Natural killer cell treated with Interleukin-12 subunit alpha and Interleukin-12 subunit beta and Interleukin-15 and Interleukin-18, amount 100 ng/mL, for 72 hours (primary cell): ENCODE results near the gene SOCS6. TPM values are rescaled to one million over a fixed set of nuclear protein-coding genes. Genes with fewer than 3 reads are reported as not detected.

Experiments used
- ATAC-seq, 2 donors: fragments of 150-1000 bp; cut with Tn5 transposase in 1 of 2; sonication (Bioruptor Pico), chemical (Tn5 transposase) in 1 of 2; 2 replicates each; pipeline ENCODE4 v1.10.0; 2021
- DNase-seq: peaks from one replicate; pipeline ENCODE4 v3.0.0; 2022; ENCODE audit warnings: low spot score
- H3K27ac Mint-ChIP-seq, 2 donors: 1 replicate in 1 of 2; 2 replicates in 1 of 2; pipeline ENCODE4 v1.8.0; 2022; ENCODE audit warnings: mixed read lengths in 2 of 2, mild to moderate bottlenecking in 1 of 2, moderate library complexity in 1 of 2
- H3K27me3 Mint-ChIP-seq, 2 donors: 1 replicate in 1 of 2; 2 replicates in 1 of 2; pipeline ENCODE4 v1.8.0; 2022; ENCODE audit warnings: mixed read lengths in 2 of 2
- H3K36me3 Mint-ChIP-seq: one replicate; pipeline ENCODE4 v1.8.0; 2022; ENCODE audit warnings: mixed read lengths
- H3K4me1 Mint-ChIP-seq, 2 donors: 1 replicate in 1 of 2; 2 replicates in 1 of 2; pipeline ENCODE4 v1.8.0; 2022; ENCODE audit warnings: low read depth in 2 of 2, mixed read lengths in 2 of 2, mild to moderate bottlenecking in 1 of 2
- H3K4me3 Mint-ChIP-seq: one replicate; pipeline ENCODE4 v1.8.0; 2022; ENCODE audit warnings: mixed read lengths
- H3K9me3 Mint-ChIP-seq: 2 replicates; pipeline ENCODE4 v1.8.0; 2022; ENCODE audit warnings: mixed read lengths
- total RNA-seq, 2 donors: library from RNA; stranded (reverse); gene quantifications; one replicate each; pipeline ENCODE4 v1.2.3, GENCODE V29; 2022

SOCS6 gene
- total RNA-seq, 2 donors from 2014 or later, result 2.8 to 5.4 TPM

GRCh38 chr18:70294471-70295191 is 5.8 kb downstream of the SOCS6 start:
- no peaks in the 10 kb centered on the region for H3K9me3 Mint-ChIP-seq
- no peak overlapping the region for H3K27ac Mint-ChIP-seq
- ATAC-seq (no peak), DNase-seq (no peak)
- H3K4me1 Mint-ChIP-seq, result peaks cover 5 to 36% of the 10 kb centered on the region in 2 donors
- H3K27me3 Mint-ChIP-seq, result peaks cover 0 to 4% of the 10 kb centered on the region in 2 donors
- no peak overlapping the region for H3K4me3 Mint-ChIP-seq
- no peaks in the 10 kb centered on the region for H3K36me3 Mint-ChIP-seq

- H3K27ac Mint-ChIP-seq, result no peak overlapping the region
- DNase-seq (no peak), ATAC-seq (no peak)
- H3K4me1 Mint-ChIP-seq, result peaks cover 5 to 33% of the 10 kb centered on the region in 2 donors
- H3K36me3 Mint-ChIP-seq, result no peaks in the 10 kb centered on the region
- no peaks in the 10 kb centered on the region for H3K9me3 Mint-ChIP-seq
- peaks cover 0 to 4% of the 10 kb centered on the region in 2 donors for H3K27me3 Mint-ChIP-seq
- H3K4me3 Mint-ChIP-seq, result no peak overlapping the region
Observed at GRCh38 chr18:70295192-70296188, 6.6 kb downstream of the SOCS6 start.

- H3K4me3 Mint-ChIP-seq, result no peak overlapping the region
- H3K4me1 Mint-ChIP-seq, result peaks cover 5 to 30% of the 10 kb centered on the region in 2 donors
- DNase-seq, result no peak
Observed at GRCh38 chr18:70296289-70296688, 7.4 kb downstream of the SOCS6 start.

GRCh38 chr18:70296781-70297180 is 7.9 kb downstream of the SOCS6 start:
- peaks cover 0 to 4% of the 10 kb centered on the region in 2 donors for H3K27me3 Mint-ChIP-seq

More at GRCh38 chr18:70296289-70296688, 7.4 kb downstream of the SOCS6 start:
- no peak for ATAC-seq
- H3K27me3 Mint-ChIP-seq, result peaks cover 0 to 4% of the 10 kb centered on the region in 2 donors
- no peaks in the 10 kb centered on the region for H3K9me3 Mint-ChIP-seq
- H3K36me3 Mint-ChIP-seq, result no peaks in the 10 kb centered on the region
- no peak overlapping the region for H3K27ac Mint-ChIP-seq

GRCh38 chr18:70299393-70299792 is 10.5 kb downstream of the SOCS6 start:
- Mint-ChIP-seq H3K4me1 (peaks cover 0 to 16% of the 10 kb centered on the region in 2 donors), H3K36me3 (no peaks in the 10 kb centered on the region), H3K27me3 (peaks cover 0 to 4% of the 10 kb centered on the region in 2 donors), H3K27ac (no peak overlapping the region), H3K4me3 (no peak overlapping the region), H3K9me3 (no peaks in the 10 kb centered on the region)
- ATAC-seq, result no peak
- DNase-seq, result no peak

More at GRCh38 chr18:70296781-70297180, 7.9 kb downstream of the SOCS6 start:
- Mint-ChIP-seq H3K4me3 (no peak overlapping the region), H3K9me3 (no peaks in the 10 kb centered on the region), H3K27ac (no peak overlapping the region), H3K36me3 (no peaks in the 10 kb centered on the region), H3K4me1 (peaks cover 5 to 30% of the 10 kb centered on the region in 2 donors)
- ATAC-seq, result no peak
- DNase-seq, result no peak

DNA sequence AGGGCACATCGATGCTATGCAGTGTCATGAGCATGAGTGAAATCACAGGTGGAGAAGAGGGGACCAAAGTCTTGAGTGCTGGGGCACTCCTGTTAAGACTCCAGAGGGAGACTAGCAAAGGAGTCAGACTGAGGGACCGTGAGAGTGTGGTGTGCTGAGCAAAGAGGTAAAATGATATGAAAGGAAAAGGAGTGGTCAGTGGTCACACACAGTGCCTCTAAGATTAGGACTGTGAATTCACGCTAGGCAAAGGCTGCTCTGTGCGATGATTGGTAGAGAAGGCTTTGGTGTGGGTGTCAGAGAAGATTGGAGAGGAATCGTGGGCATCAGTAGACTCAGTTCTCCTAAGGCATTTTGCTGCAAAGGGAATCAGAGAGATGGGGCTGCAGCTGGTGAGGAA is 12.8 kb downstream of the SOCS6 start:
- ATAC-seq (peak in 1 of 2 donors; percentile 36), DNase-seq (no peak)
- Mint-ChIP-seq H3K4me3 (no peak overlapping the region), H3K9me3 (no peaks in the 10 kb centered on the region), H3K27ac (no peak overlapping the region), H3K4me1 (peaks cover 0 to 4% of the 10 kb centered on the region in 2 donors), H3K27me3 (peaks cover 0 to 4% of the 10 kb centered on the region in 2 donors), H3K36me3 (no peaks in the 10 kb centered on the region)

GRCh38 chr18:70308555-70309294 is 19.9 kb downstream of the SOCS6 start:
- ATAC-seq (no peak), DNase-seq (no peak)
- Mint-ChIP-seq H3K27ac (no peak overlapping the region), H3K9me3 (no peaks in the 10 kb centered on the region), H3K4me1 (peaks cover 0 to 12% of the 10 kb centered on the region in 2 donors), H3K4me3 (no peak overlapping the region), H3K27me3 (no peaks in the 10 kb centered on the region), H3K36me3 (no peaks in the 10 kb centered on the region)

DNA sequence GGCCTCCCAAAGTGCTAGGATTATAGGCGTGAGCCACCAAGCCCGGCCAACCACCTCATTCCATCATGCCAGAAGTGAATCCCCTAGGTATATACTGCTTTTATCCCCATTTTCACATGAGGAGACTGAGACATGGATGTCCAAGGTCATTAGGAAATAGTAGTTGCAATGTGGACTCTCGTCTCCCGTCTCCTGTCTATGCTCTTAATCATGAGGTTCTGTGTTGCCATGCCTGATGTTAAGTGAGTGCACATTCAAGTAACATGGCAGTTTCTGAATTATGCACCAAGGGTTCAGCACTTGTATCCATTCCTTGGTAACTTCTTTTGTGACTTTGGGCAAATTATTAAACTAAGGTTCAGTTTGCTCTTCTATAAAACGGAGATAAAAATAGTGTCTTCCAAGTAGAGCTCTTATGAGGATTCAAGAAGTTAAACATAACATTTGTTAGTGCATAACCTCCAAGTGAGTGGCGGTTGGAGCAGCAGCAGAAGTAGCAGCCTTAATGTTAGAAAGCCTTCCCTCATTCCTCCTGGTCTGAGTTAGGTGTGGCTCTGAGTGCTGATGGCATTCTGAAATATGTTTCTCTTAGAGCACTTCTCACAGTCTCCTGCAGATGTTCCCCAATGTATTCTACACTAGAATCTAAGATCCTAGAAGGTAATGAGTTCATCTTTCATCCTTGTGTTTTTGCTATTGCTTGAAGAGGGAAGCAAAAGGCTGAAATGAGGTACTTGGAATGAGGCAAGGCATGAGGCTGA is 21.9 kb downstream of the SOCS6 start:
- Mint-ChIP-seq H3K9me3 (no peaks in the 10 kb centered on the region), H3K4me1 (peaks cover 0 to 12% of the 10 kb centered on the region in 2 donors), H3K27me3 (no peaks in the 10 kb centered on the region), H3K36me3 (no peaks in the 10 kb centered on the region), H3K4me3 (no peak overlapping the region), H3K27ac (no peak overlapping the region)
- DNase-seq, result no peak
- no peak for ATAC-seq

- DNase-seq, result no peak
- Mint-ChIP-seq H3K27me3 (no peaks in the 10 kb centered on the region), H3K27ac (no peak overlapping the region), H3K4me3 (no peak overlapping the region), H3K4me1 (peaks cover 0 to 12% of the 10 kb centered on the region in 2 donors), H3K9me3 (no peaks in the 10 kb centered on the region), H3K36me3 (no peaks in the 10 kb centered on the region)
- ATAC-seq, result no peak
Observed at GRCh38 chr18:70311726-70312125, 22.9 kb downstream of the SOCS6 start.

GRCh38 chr18:70313640-70314039 is 24.8 kb downstream of the SOCS6 start:
- Mint-ChIP-seq H3K4me3 (no peak overlapping the region), H3K27me3 (no peaks in the 10 kb centered on the region), H3K27ac (no peak overlapping the region), H3K4me1 (peaks cover 0 to 12% of the 10 kb centered on the region in 2 donors), H3K36me3 (no peaks in the 10 kb centered on the region), H3K9me3 (no peaks in the 10 kb centered on the region)
- DNase-seq (no peak), ATAC-seq (no peak)

DNA sequence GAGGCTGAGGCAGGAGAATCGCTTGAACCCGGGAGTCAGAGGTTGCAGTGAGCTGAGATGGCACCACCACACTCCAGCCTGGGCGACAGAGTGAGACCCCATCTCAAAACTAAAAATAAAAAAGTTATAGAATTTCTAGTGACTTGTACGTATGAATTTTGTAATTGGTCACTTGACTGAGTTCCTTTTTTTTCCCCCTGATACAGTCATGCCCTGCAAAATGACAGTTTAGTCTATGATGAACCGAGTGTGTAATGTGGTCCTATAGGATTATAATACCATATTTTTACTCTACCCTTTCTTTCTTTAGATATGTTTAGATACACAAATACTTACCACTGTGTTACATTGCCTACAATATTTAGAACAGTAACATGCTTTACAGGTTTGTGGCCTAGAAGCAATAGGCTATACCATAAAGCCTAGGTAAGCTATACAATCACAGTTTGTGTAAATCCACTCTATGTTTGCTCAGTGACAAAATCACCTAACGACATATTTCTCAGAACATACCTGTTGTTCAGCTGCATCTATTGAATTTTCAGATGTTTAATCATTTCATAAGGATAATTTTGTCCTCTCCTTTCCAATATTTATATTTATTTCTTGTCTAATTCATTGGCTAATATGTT is 25.4 kb downstream of the SOCS6 start:
- DNase-seq (no peak), ATAC-seq (no peak)
- Mint-ChIP-seq H3K4me1 (peaks cover 0 to 12% of the 10 kb centered on the region in 2 donors), H3K9me3 (no peaks in the 10 kb centered on the region), H3K27me3 (no peaks in the 10 kb centered on the region), H3K27ac (no peak overlapping the region), H3K36me3 (no peaks in the 10 kb centered on the region), H3K4me3 (no peak overlapping the region)

DNA sequence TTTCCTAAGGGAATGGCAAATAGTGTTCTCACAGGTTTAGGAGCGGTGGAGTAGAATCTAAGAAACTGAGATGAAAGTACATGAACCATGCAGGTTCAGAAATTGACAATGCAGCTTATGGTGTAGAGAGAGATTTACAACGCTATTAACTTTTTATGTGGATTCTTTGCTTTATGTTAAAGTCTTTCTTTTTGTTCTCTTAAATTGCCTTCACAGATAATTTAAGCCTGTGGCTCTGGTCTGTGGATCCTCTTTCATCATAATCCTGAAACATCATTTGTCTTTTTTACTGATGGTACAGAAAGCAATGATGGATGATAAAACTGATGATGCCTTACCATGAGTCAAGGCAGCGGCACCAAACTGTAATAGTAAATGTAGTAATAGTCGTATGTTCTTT is 30.3 kb downstream of the SOCS6 start:
- H3K9me3 Mint-ChIP-seq, result no peaks in the 10 kb centered on the region
- DNase-seq, result no peak
- no peaks in the 10 kb centered on the region for H3K36me3 Mint-ChIP-seq
- ATAC-seq, result no peak
- no peaks in the 10 kb centered on the region for H3K27me3 Mint-ChIP-seq
- H3K4me1 Mint-ChIP-seq, result peaks cover 0 to 2% of the 10 kb centered on the region in 2 donors
- H3K27ac Mint-ChIP-seq, result no peak overlapping the region
- no peak overlapping the region for H3K4me3 Mint-ChIP-seq
